Ovary (tissue), 9 donors: ENCODE results near the gene LRRIQ1. TPM values are rescaled to one million over a fixed set of nuclear protein-coding genes. Genes with fewer than 3 reads are reported as not detected.

Experiments used
- DNase-seq, 5 donors: peaks; one replicate each; pipeline ENCODE4 v3.0.0-alpha.2; 2019 to 2020
- H3K27ac ChIP-seq, 2 donors: fragments of 200-600 bp; one replicate each; pipeline versions ENCODE4 v1.5.1 to v1.8.0; 2019 to 2022
- H3K27me3 ChIP-seq: fragments of 200-600 bp; one replicate; pipeline ENCODE4 v1.8.0; 2022
- H3K36me3 ChIP-seq: fragments of 200-600 bp; sonication (generic); one replicate; pipeline ENCODE4 v1.5.1; 2019
- H3K4me1 ChIP-seq: one replicate; pipeline ENCODE4 v1.8.1; 2013; ENCODE audit warnings: mild to moderate bottlenecking, moderate library complexity; ENCODE audit not compliant: insufficient read depth
- H3K4me3 ChIP-seq: fragments of 200-600 bp; sonication (generic); one replicate; pipeline ENCODE4 v1.5.1; 2017
- H3K9me3 ChIP-seq, 2 donors: fragments of 200-600 bp in 1 of 2; sonication (generic) in 1 of 2; one replicate each; pipeline versions ENCODE4 v1.5.1 to v1.8.1; 2013 to 2019; ENCODE audit warnings: mild to moderate bottlenecking in 1 of 2, moderate library complexity in 1 of 2
- CTCF ChIP-seq, 3 donors: fragments of 450-650 bp in 2 of 3; fragments of 200-600 bp in 1 of 3; IDR thresholded peaks; one replicate each; pipeline versions ENCODE4 v1.5.1 to v1.8.0; 2016 to 2022; ENCODE audit warnings: antibody characterized with exemption in 3 of 3, mild to moderate bottlenecking in 1 of 3
- EP300 ChIP-seq: sonication (generic); formaldehyde crosslinking; IDR thresholded peaks from one replicate; pipeline ENCODE4 v1.6.1; 2017; ENCODE audit warnings: antibody characterized with exemption
- POLR2A ChIP-seq: fragments of 450-650 bp; IDR thresholded peaks from one replicate; pipeline ENCODE4 v1.6.1; 2017; ENCODE audit warnings: antibody characterized with exemption, mild to moderate bottlenecking, moderate library complexity
- WGBS, 3 donors: extraction: QIAGEN DNeasy Blood & Tissue Kit in 1 of 3; methylation state at CpG; one replicate each; pipeline versions ENCODE4 v1.1.5 to v1.1.7; 2013 to 2017; 5-methylcytosine and 5-hydroxymethylcytosine counted together
- intact Hi-C, 4 donors: fragments of 100-400 bp; cut with DNase I; formaldehyde crosslinking; loops; one replicate each; pipeline versions ENCODE4 v1.11.0 to v1.15.1; 2022 to 2023
- polyA plus RNA-seq, 2 donors: library from polyadenylated mRNA; stranded (reverse); fragments of 200-250 nt in 1 of 2; fragments of 350-450 nt in 1 of 2; fragmentation: Illumina TruSeq in 1 of 2; extraction: RNeasy Lipid Tissue Mini Kit (QIAGEN cat#74804) in 1 of 2; gene quantifications; one replicate each; pipeline ENCODE4 v1.2.3, GENCODE V29; 2013 to 2014
- total RNA-seq, 7 donors: library from RNA; depleted of rRNA in 2 of 7; stranded (reverse); fragments of >200 nt in 2 of 7; fragmentation: NEBNext Ultra II Directional in 3 of 7; extraction: Animal tissue kit (Norgen Biotek cat#: 25700) in 3 of 7; gene quantifications; one replicate each; pipeline versions ENCODE4 v1.1.0 to v1.2.4, GENCODE V29; 2016 to 2023
- donor health status: DM: no; HTN: no; CAD: no; lungs with moderate emphysema.
- donor health status: DM: no; HTN: no; CAD: no.
- donor health status: Bipolar disorder and iron deficiency.
- donor health status: DM: yes; HTN: yes; CAD: no.
- donor health status: DM: no; HTN: no; CAD: no.
- donor health status: DM: yes; HTN: yes; CAD: no.

LRRIQ1 gene
- total and polyA plus RNA-seq, 9 donors: 0.04 to 18.6 (median 1.2) TPM; not detected in 1

- no peak for DNase-seq
- Histone ChIP-seq H3K27me3 (no peaks in the 10 kb centered on the region), H3K36me3 (no peaks in the 10 kb centered on the region), H3K9me3 (no peaks in the 10 kb centered on the region), H3K4me3 (no peak overlapping the region), H3K4me1 (no peaks in the 10 kb centered on the region), H3K27ac (no peak overlapping the region)
- intact Hi-C loops: no loop called here
- WGBS, 3 donors: 48 to 56% (median 50%) methylated on average over 3 of the region's 3 CpGs
- TF ChIP-seq CTCF (IDR thresholded peaks at IDR 0.05): no peak
- no peak for TF ChIP-seq EP300
- TF ChIP-seq POLR2A: no peak
Measured at GRCh38 chr12:85058339-85058738, 22.2 kb downstream of the LRRIQ1 start.

- intact Hi-C loops: no loop called here
- H3K27ac ChIP-seq: no peak overlapping the region
- H3K9me3 ChIP-seq: no peaks in the 10 kb centered on the region
- no peak overlapping the region for H3K4me3 ChIP-seq
- TF ChIP-seq POLR2A: no peak
- no peak for TF ChIP-seq EP300
- no peak for TF ChIP-seq CTCF (IDR thresholded peaks at IDR 0.05)
- no peaks in the 10 kb centered on the region for H3K4me1 ChIP-seq
- H3K27me3 ChIP-seq: no peaks in the 10 kb centered on the region
- 59 to 75% (median 60%) methylated on average over 6 of the region's 6 CpGs for WGBS, 3 donors
- no peak for DNase-seq
- no peaks in the 10 kb centered on the region for H3K36me3 ChIP-seq
Measured at GRCh38 chr12:85059594-85059993, 23.4 kb downstream of the LRRIQ1 start.

GRCh38 chr12:85060916-85061315 lies 24.8 kb downstream of the LRRIQ1 start:
- Histone ChIP-seq H3K4me1 (no peaks in the 10 kb centered on the region), H3K4me3 (no peak overlapping the region), H3K27ac (no peak overlapping the region), H3K36me3 (no peaks in the 10 kb centered on the region), H3K27me3 (no peaks in the 10 kb centered on the region), H3K9me3 (no peaks in the 10 kb centered on the region)
- no peak for TF ChIP-seq CTCF (IDR thresholded peaks at IDR 0.05)
- TF ChIP-seq POLR2A: no peak
- no peak for TF ChIP-seq EP300
- intact Hi-C loops: no loop called here
- DNase-seq: no peak
- WGBS, 3 donors: 75 to 85% (median 77%) methylated on average over 2 of the region's 2 CpGs

DNA sequence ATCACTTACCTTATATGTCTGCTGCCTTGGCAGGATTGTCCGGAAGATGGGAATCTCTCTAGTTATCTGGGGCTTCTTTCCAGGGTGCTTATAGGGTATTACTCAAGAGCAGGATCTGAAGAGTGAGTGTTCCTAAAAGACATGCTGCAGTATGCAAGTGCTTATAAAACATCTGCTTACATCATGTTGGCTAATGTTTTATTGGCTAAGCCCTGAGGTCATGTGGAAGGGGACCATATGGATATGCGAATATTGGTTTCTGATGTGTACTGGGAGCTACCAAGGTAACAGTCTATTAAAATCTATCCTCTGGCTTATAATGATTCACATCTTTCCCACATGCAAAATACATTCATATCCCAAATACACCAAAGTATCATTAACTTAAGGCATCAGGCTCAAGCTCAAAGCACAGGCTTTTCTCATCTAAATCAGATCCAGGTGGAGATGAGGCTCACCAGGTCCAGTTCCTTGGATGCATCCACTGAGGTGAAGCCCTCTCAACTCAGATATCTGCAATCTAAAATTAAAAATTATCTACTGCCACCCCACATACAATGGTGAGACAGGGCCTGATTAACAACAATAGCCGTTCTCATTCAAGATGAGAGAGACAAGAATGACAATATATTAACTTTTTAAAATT lies 29.8 kb downstream of the LRRIQ1 start:
- H3K27ac ChIP-seq: no peak overlapping the region
- intact Hi-C loops: no loop called here
- no peaks in the 10 kb centered on the region for H3K9me3 ChIP-seq
- no peaks in the 10 kb centered on the region for H3K27me3 ChIP-seq
- DNase-seq: no peak
- H3K36me3 ChIP-seq: no peaks in the 10 kb centered on the region
- no peak overlapping the region for H3K4me3 ChIP-seq
- 83 to 90% (median 88%) methylated on average over 3 of the region's 3 CpGs for whole genome bisulfite sequencing, 3 donors
- H3K4me1 ChIP-seq: no peaks in the 10 kb centered on the region
- TF ChIP-seq POLR2A (no peak), CTCF (IDR thresholded peaks at IDR 0.05) (no peak), EP300 (no peak)
